ENCODE results near the gene CACNA1C.
A peak's percentile ranks its signal among the peaks of the same experiment; 100 is the strongest.
"Not testable (repeated sequence)": the region's sequence is repeated elsewhere in the genome, so short reads cannot be mapped to it uniquely, and the experiment has no call there.

Gene CACNA1C

GRCh38 chr12:2739069-2739468, 686.3 kb downstream of the CACNA1C start:
- no peak for DNase-seq

- peak; percentile 48 for DNase-seq
These were observed 687.2 kb downstream of the CACNA1C start for GRCh38 chr12:2739832-2740641.

- DNase-seq = not testable (repeated sequence)
These were observed 689.2 kb downstream of the CACNA1C start for GRCh38 chr12:2742037-2742436.

GRCh38 chr12:2743478-2743877, 690.7 kb downstream of the CACNA1C start:
- DNase-seq = no peak

GRCh38 chr12:2745655-2746054, 692.9 kb downstream of the CACNA1C start:
- DNase-seq = peak; percentile 20
